Muscle layer of colon (tissue), 2 donors: ENCODE results near the gene XXYLT1.

Source experiments
- H3K27ac ChIP-seq: one replicate; pipeline ENCODE4 v1.7.0; 2013; ENCODE audit warnings: low read depth, mild to moderate bottlenecking, low read length, moderate library complexity
- H3K27me3 ChIP-seq, 2 donors: one replicate each; pipeline ENCODE4 v1.7.0; 2013; ENCODE audit warnings: low read length in 2 of 2, mild to moderate bottlenecking in 2 of 2; ENCODE audit not compliant: insufficient read depth in 2 of 2, control insufficient read depth in 1 of 2
- H3K36me3 ChIP-seq: one replicate; pipeline ENCODE4 v1.7.0; 2013; ENCODE audit warnings: mild to moderate bottlenecking, low read length; ENCODE audit not compliant: insufficient read depth
- H3K4me1 ChIP-seq: one replicate; pipeline ENCODE4 v1.7.0; 2013; ENCODE audit warnings: mild to moderate bottlenecking, low read length; ENCODE audit not compliant: insufficient read depth
- H3K4me3 ChIP-seq, 2 donors: one replicate each; pipeline ENCODE4 v1.7.0; 2013; ENCODE audit warnings: low read length in 2 of 2, low read depth in 1 of 2, mild to moderate bottlenecking in 1 of 2, moderate library complexity in 1 of 2
- H3K9ac ChIP-seq: one replicate; pipeline ENCODE4 v1.7.0; 2013; ENCODE audit warnings: low read length
- H3K9me3 ChIP-seq: one replicate; pipeline ENCODE4 v1.7.0; 2013; ENCODE audit warnings: mild to moderate bottlenecking, low read length
- donor health status: abdominal sarcoma.
- donor health status: Adenocarcinoma of cecum.

Gene XXYLT1

GRCh38 chr3:195103623-195104022 lies 167.3 kb downstream of the XXYLT1 start:
- no peaks in the 10 kb centered on the region for H3K9me3 ChIP-seq
- no peaks in the 10 kb centered on the region for H3K36me3 ChIP-seq
- H3K27me3 ChIP-seq, result no peaks in the 10 kb centered on the region
- no peak overlapping the region for H3K9ac ChIP-seq
- H3K4me1 ChIP-seq, result peaks cover 13% of the 10 kb centered on the region
- H3K27ac ChIP-seq, result no peak overlapping the region
- no peak overlapping the region for H3K4me3 ChIP-seq

- H3K9me3 ChIP-seq, result no peaks in the 10 kb centered on the region
- no peak overlapping the region for H3K9ac ChIP-seq
- H3K27me3 ChIP-seq, result no peaks in the 10 kb centered on the region
- H3K27ac ChIP-seq, result peak overlapping the region; percentile 1
- H3K4me3 ChIP-seq, result no peak overlapping the region
- peaks cover 13% of the 10 kb centered on the region for H3K4me1 ChIP-seq
- H3K36me3 ChIP-seq, result no peaks in the 10 kb centered on the region
These were observed 168.1 kb downstream of the XXYLT1 start for GRCh38 chr3:195102609-195103467.

GRCh38 chr3:195101927-195102608 lies 168.9 kb downstream of the XXYLT1 start:
- H3K27ac ChIP-seq, result no peak overlapping the region

GRCh38 chr3:195101001-195101583 lies 169.9 kb downstream of the XXYLT1 start:
- H3K9me3 ChIP-seq, result no peaks in the 10 kb centered on the region
- H3K4me1 ChIP-seq, result peaks cover 6% of the 10 kb centered on the region
- H3K9ac ChIP-seq, result no peak overlapping the region
- H3K4me3 ChIP-seq, result no peak overlapping the region
- no peak overlapping the region for H3K27ac ChIP-seq
- no peaks in the 10 kb centered on the region for H3K36me3 ChIP-seq
- no peaks in the 10 kb centered on the region for H3K27me3 ChIP-seq

More at GRCh38 chr3:195101927-195102608, 168.9 kb downstream of the XXYLT1 start:
- H3K4me3 ChIP-seq, result no peak overlapping the region
- no peak overlapping the region for H3K9ac ChIP-seq
- H3K36me3 ChIP-seq, result no peaks in the 10 kb centered on the region
- H3K27me3 ChIP-seq, result no peaks in the 10 kb centered on the region
- H3K4me1 ChIP-seq, result peaks cover 13% of the 10 kb centered on the region
- no peaks in the 10 kb centered on the region for H3K9me3 ChIP-seq

GRCh38 chr3:195099951-195100785 lies 170.8 kb downstream of the XXYLT1 start:
- no peak overlapping the region for H3K9ac ChIP-seq
- no peak overlapping the region for H3K4me3 ChIP-seq
- H3K9me3 ChIP-seq, result no peaks in the 10 kb centered on the region
- no peak overlapping the region for H3K27ac ChIP-seq
- peaks cover 5% of the 10 kb centered on the region for H3K4me1 ChIP-seq
- no peaks in the 10 kb centered on the region for H3K27me3 ChIP-seq
- H3K36me3 ChIP-seq, result no peaks in the 10 kb centered on the region

GRCh38 chr3:195098741-195099525 lies 172.0 kb downstream of the XXYLT1 start:
- no peak overlapping the region for H3K4me3 ChIP-seq
- no peaks in the 10 kb centered on the region for H3K27me3 ChIP-seq
- peaks cover 5% of the 10 kb centered on the region for H3K4me1 ChIP-seq
- no peaks in the 10 kb centered on the region for H3K36me3 ChIP-seq
- no peak overlapping the region for H3K9ac ChIP-seq
- H3K27ac ChIP-seq, result no peak overlapping the region
- no peaks in the 10 kb centered on the region for H3K9me3 ChIP-seq

GRCh38 chr3:195097331-195098255 lies 173.4 kb downstream of the XXYLT1 start:
- H3K4me3 ChIP-seq, result no peak overlapping the region
- H3K27ac ChIP-seq, result no peak overlapping the region
- no peaks in the 10 kb centered on the region for H3K36me3 ChIP-seq
- H3K27me3 ChIP-seq, result no peaks in the 10 kb centered on the region
- no peak overlapping the region for H3K9ac ChIP-seq
- no peaks in the 10 kb centered on the region for H3K4me1 ChIP-seq
- no peaks in the 10 kb centered on the region for H3K9me3 ChIP-seq

GRCh38 chr3:195096484-195097330 lies 174.3 kb downstream of the XXYLT1 start:
- no peaks in the 10 kb centered on the region for H3K36me3 ChIP-seq
- no peaks in the 10 kb centered on the region for H3K9me3 ChIP-seq
- H3K4me1 ChIP-seq, result no peaks in the 10 kb centered on the region
- no peak overlapping the region for H3K9ac ChIP-seq
- no peak overlapping the region for H3K27ac ChIP-seq
- H3K4me3 ChIP-seq, result no peak overlapping the region
- no peaks in the 10 kb centered on the region for H3K27me3 ChIP-seq

GRCh38 chr3:195096053-195096452 lies 174.9 kb downstream of the XXYLT1 start:
- Histone ChIP-seq H3K36me3 (no peaks in the 10 kb centered on the region), H3K4me1 (no peaks in the 10 kb centered on the region), H3K9ac (no peak overlapping the region), H3K27ac (no peak overlapping the region), H3K27me3 (no peaks in the 10 kb centered on the region), H3K4me3 (no peak overlapping the region), H3K9me3 (no peaks in the 10 kb centered on the region)
